HepG2 (cell line): Measurements from ENCODE around the gene SEC62. TPM values are rescaled to one million over a fixed set of nuclear protein-coding genes. Genes with fewer than 3 reads are reported as not detected.
A peak's percentile ranks its signal among the peaks of the same experiment; 100 is the strongest.

Source experiments
- ATAC-seq: fragments of 200-7000 bp; cut with Tn5 transposase; 3 replicates; pipeline ENCODE4 v1.9.1; 2020; ENCODE audit warnings: mild to moderate bottlenecking, moderate library complexity
- BruUV-seq: library from RNA; stranded (reverse); fragments of 400-500 nt; replicated peaks from 2 replicates; lab custom pipeline; 2021; lab: Mats Ljungman, UMichigan
- CTCF ChIA-PET: fragments of 300-600 bp; formaldehyde crosslinking; extraction: SDS; loops from one replicate; lab custom pipeline; 2021; ENCODE audit warnings: low total read pairs, inconsistent platforms, low intra/inter-chr PET ratio; lab: Yijun Ruan, JAX
- POLR2A ChIA-PET: fragments of 350-600 bp; sonication (Branson Sonifier 250); formaldehyde crosslinking; loops from one replicate; lab custom pipeline; 2020; ENCODE audit warnings: antibody characterized with exemption, inconsistent platforms; lab: Yijun Ruan, JAX
- DNase-seq: peaks from one replicate; pipeline ENCODE4 v3.0.0-alpha.2; 2015; ENCODE audit warnings: low spot score
- FAIRE-seq: peaks from 3 replicates; lab custom pipeline; 2011; peaks lifted over from hg19 to GRCh38; lab: Jason Lieb, UNC
- H2AFZ ChIP-seq: one replicate; pipeline ENCODE4 v1.6.1; 2011; ENCODE audit warnings: low read length, inconsistent platforms
- H3K27ac ChIP-seq: fragments of 300-600 bp; 3 replicates; pipeline ENCODE4 v1.8.0; 2011; ENCODE audit warnings: mixed run types, mild to moderate bottlenecking, mixed read lengths, low read length, inconsistent platforms; ENCODE audit not compliant: insufficient read depth; ENCODE audit errors: extremely low read length
- H3K27me3 ChIP-seq, 2 experiments: fragments of 200-600 bp in 1 of 2; 2 replicates in 1 of 2; 3 replicates in 1 of 2; pipeline versions ENCODE4 v1.6.0 to v1.8.0; 2011; ENCODE audit warnings: low read length in 2 of 2, mild to moderate bottlenecking in 2 of 2, moderate library complexity in 2 of 2, inconsistent platforms in 1 of 2; ENCODE audit not compliant: insufficient read depth in 2 of 2, control insufficient read depth in 1 of 2
- H3K36me3 ChIP-seq, 2 experiments: fragments of 200-600 bp in 1 of 2; replicated peaks in 1 of 2; 2 replicates in 1 of 2; 3 replicates in 1 of 2; pipeline versions ENCODE4 v1.5.1 to v1.8.0; 2011; ENCODE audit warnings: low read length in 2 of 2, inconsistent platforms in 1 of 2; ENCODE audit not compliant: insufficient read depth in 2 of 2, control insufficient read depth in 1 of 2
- H3K4me1 ChIP-seq: 2 replicates; pipeline ENCODE4 v1.5.1; 2012; ENCODE audit warnings: low read length, inconsistent platforms; ENCODE audit not compliant: insufficient read depth
- H3K4me2 ChIP-seq: 2 replicates; pipeline ENCODE4 v1.6.0; 2011; ENCODE audit warnings: low read depth, low read length, inconsistent platforms
- H3K4me3 ChIP-seq, 3 experiments: fragments of 200-600 bp in 1 of 3; sonication (generic), shearing (Covaris generic) in 1 of 3; replicated peaks in 1 of 3; 2 replicates each; pipeline ENCODE4 v1.5.1; 2011 to 2016; ENCODE audit warnings: low read length in 3 of 3, inconsistent platforms in 2 of 3, low read depth in 2 of 3, mild to moderate bottlenecking in 2 of 3, control low read depth in 1 of 3, mixed read lengths in 1 of 3; ENCODE audit not compliant: insufficient read depth in 1 of 3
- H3K79me2 ChIP-seq: one replicate; pipeline ENCODE4 v1.6.1; 2011; ENCODE audit warnings: low read length, inconsistent platforms; ENCODE audit not compliant: insufficient read depth
- H3K9ac ChIP-seq: 2 replicates; pipeline ENCODE4 v1.6.0; 2011; ENCODE audit warnings: mild to moderate bottlenecking, low read depth, low read length, inconsistent platforms; ENCODE audit not compliant: insufficient read depth
- H3K9me3 ChIP-seq: 2 replicates; pipeline ENCODE4 v1.5.1; 2012; ENCODE audit warnings: mild to moderate bottlenecking, low read length
- H4K20me1 ChIP-seq: 2 replicates; pipeline ENCODE4 v1.6.0; 2011; ENCODE audit warnings: inconsistent platforms, mild to moderate bottlenecking, low read length, moderate library complexity; ENCODE audit not compliant: insufficient read depth
- EED ChIP-seq: sonication (generic); formaldehyde crosslinking; IDR thresholded peaks from 2 replicates; pipeline ENCODE4 v1.5.0; 2020; ENCODE audit warnings: mild to moderate bottlenecking, missing genetic modification reagents
- HNRNPUL1 ChIP-seq: fragments of 200-400 bp; formaldehyde crosslinking; IDR thresholded peaks from 2 replicates; pipeline ENCODE4 v1.6.1; 2017; ENCODE audit warnings: low read depth, mild to moderate bottlenecking, low read length, moderate library complexity
- MAZ ChIP-seq, 2 experiments: sonication (generic) in 1 of 2; formaldehyde crosslinking in 1 of 2; IDR thresholded peaks; 2 replicates each; pipeline versions ENCODE4 v1.5.0 to v1.6.1; 2012 to 2020; ENCODE audit warnings: low read depth in 2 of 2, mild to moderate bottlenecking in 2 of 2, borderline replicate concordance in 1 of 2, improper control_type of control experiment in 1 of 2, low read length in 1 of 2, missing genetic modification reagents in 1 of 2, moderate library complexity in 1 of 2
- MLX ChIP-seq: IDR thresholded peaks from 2 replicates; pipeline ENCODE4 v1.6.1; 2016
- RFXAP ChIP-seq: sonication (generic); formaldehyde crosslinking; IDR thresholded peaks from 2 replicates; pipeline ENCODE4 v1.4.0; 2020; ENCODE audit warnings: missing genetic modification reagents, borderline replicate concordance
- SMARCE1 ChIP-seq: fragments of 450-650 bp; IDR thresholded peaks from 2 replicates; pipeline ENCODE4 v1.6.1; 2017; ENCODE audit warnings: borderline replicate concordance
- TFDP2 ChIP-seq: sonication (generic); formaldehyde crosslinking; IDR thresholded peaks from 2 replicates; pipeline ENCODE4 v1.4.0; 2020; ENCODE audit warnings: missing genetic modification reagents
- WIZ ChIP-seq: sonication (generic); formaldehyde crosslinking; IDR thresholded peaks from 2 replicates; pipeline ENCODE4 v1.5.1; 2020; ENCODE audit warnings: mild to moderate bottlenecking, missing genetic modification reagents
- ZFP90 ChIP-seq: sonication (generic); formaldehyde crosslinking; IDR thresholded peaks from 2 replicates; pipeline ENCODE4 v1.8.0; 2022; ENCODE audit warnings: missing genetic modification reagents, mild to moderate bottlenecking, inconsistent platforms, borderline replicate concordance
- ZMYM2 ChIP-seq: sonication (generic); formaldehyde crosslinking; IDR thresholded peaks from 2 replicates; pipeline ENCODE4 v1.8.0; 2022; ENCODE audit warnings: mild to moderate bottlenecking, missing genetic modification reagents
- ZNF251 ChIP-seq: sonication (generic); formaldehyde crosslinking; IDR thresholded peaks from 2 replicates; pipeline ENCODE4 v1.9.0; 2021; ENCODE audit warnings: mild to moderate bottlenecking, missing genetic modification reagents
- ZNF256 ChIP-seq: sonication (generic); formaldehyde crosslinking; conservative IDR thresholded peaks from 2 replicates; pipeline ENCODE4 v1.4.0; 2020; ENCODE audit warnings: missing genetic modification reagents
- ZNF460 ChIP-seq: sonication (generic); formaldehyde crosslinking; IDR thresholded peaks from 2 replicates; pipeline ENCODE4 v1.5.1; 2020; ENCODE audit warnings: missing genetic modification reagents, mild to moderate bottlenecking, borderline replicate concordance
- ZNF543 ChIP-seq: sonication (generic); formaldehyde crosslinking; IDR thresholded peaks from 2 replicates; pipeline ENCODE4 v1.4.0; 2020; ENCODE audit warnings: mild to moderate bottlenecking, missing genetic modification reagents
- ZNF562 ChIP-seq: sonication (generic); formaldehyde crosslinking; IDR thresholded peaks from 2 replicates; pipeline ENCODE4 v1.8.0; 2022; ENCODE audit warnings: missing genetic modification reagents, borderline replicate concordance
- ZNF563 ChIP-seq: sonication (generic); formaldehyde crosslinking; IDR thresholded peaks from 2 replicates; pipeline ENCODE4 v1.8.0; 2022; ENCODE audit warnings: mild to moderate bottlenecking, moderate library complexity, missing genetic modification reagents
- ZNF674 ChIP-seq: sonication (generic); formaldehyde crosslinking; IDR thresholded peaks from 2 replicates; pipeline ENCODE4 v1.5.0; 2020; ENCODE audit warnings: low read depth, mild to moderate bottlenecking, missing genetic modification reagents
- ZNF737 ChIP-seq: sonication (generic); formaldehyde crosslinking; IDR thresholded peaks from 2 replicates; pipeline ENCODE4 v1.5.0; 2020; ENCODE audit warnings: missing genetic modification reagents, mild to moderate bottlenecking, borderline replicate concordance
- ZNF749 ChIP-seq: sonication (generic); formaldehyde crosslinking; IDR thresholded peaks from 2 replicates; pipeline ENCODE4 v1.8.0; 2022; ENCODE audit warnings: mild to moderate bottlenecking, missing genetic modification reagents, moderate library complexity, borderline replicate concordance
- WGBS: methylation state at CpG from one replicate; pipeline ENCODE4 v1.1.6; 2017; ENCODE audit warnings: low lambda C conversion rate; 5-methylcytosine and 5-hydroxymethylcytosine counted together
- in situ Hi-C: cut with HindIII; loops from 2 replicates; pipeline ENCODE4 v1.10.0; 2017; ENCODE audit warnings: low pct_unique_long_range_greater_than_20kb; ENCODE audit not compliant: extremely low pct_ligation_motif_present
- intact Hi-C: fragments of 100-400 bp; cut with micrococcal nuclease; formaldehyde crosslinking; loops from one replicate; pipeline ENCODE4 v1.10.0; 2022; ENCODE audit not compliant: unreplicated experiment
- polyA plus RNA-seq, 8 experiments: library from polyadenylated mRNA; depleted of rRNA in 3 of 8; stranded (reverse) in 7 of 8; unstranded in 1 of 8; fragments of >200 nt; fragmentation: Illumina TruSeq in 4 of 8; extraction: Trizol in 4 of 8; gene quantifications; 2 replicates each; pipeline versions ENCODE4 v1.2.1 to v1.2.3, GENCODE V29; 2011 to 2016; ENCODE audit warnings: low read depth in 4 of 8, missing spikeins in 1 of 8, mixed read lengths in 1 of 8; ENCODE audit not compliant: insufficient read depth in 1 of 8
- total RNA-seq, 5 experiments: library from RNA; depleted of rRNA; stranded (reverse); fragments of >200 nt; fragmentation: Illumina TruSeq; extraction: Trizol; gene quantifications; 2 replicates each; pipeline ENCODE4 v1.2.3, GENCODE V29; 2016; ENCODE audit warnings: low read depth in 1 of 5

The SEC62 gene
- total and polyA plus RNA-seq, 2 of the 13 experiments (the other 11 are each of a cell fraction or from before 2014, with no cell fraction given) = 54.0 to 68.7 TPM

GRCh38 chr3:169965562-169966427 is 812 bp upstream of the SEC62 start:
- H3K36me3 ChIP-seq = peaks cover 2 to 13% of the 10 kb centered on the region in 2 experiments; a peak in 2 of 5 replicates
- H3K4me1 ChIP-seq = peaks cover 34% of the 10 kb centered on the region
- in situ Hi-C loops (no loop called here), intact Hi-C loops (loop anchor here (1.0 to 2.0 kb wide), 3 partner anchors 73 to 202 kb away; no protein-coding TSS in a partner anchor)
- WGBS = 36% methylated on average over 21 of the region's 21 CpGs
- FAIRE-seq = no peak
- TF ChIP-seq ZNF674 (CRISPR knock-in tag) (0 out of 2 replicates have a peak, but pooled peaks have one; percentile 11), MLX (CRISPR knock-in tag) (no peak), ZNF749 (CRISPR knock-in tag) (0 out of 2 replicates have a peak, but pooled peaks have one; percentile 13), MAZ (IDR thresholded peaks at IDR 0.05; ENCODE audit: borderline replicate concordance, low read depth, low read length) (no peak), MAZ (CRISPR knock-in tag; IDR thresholded peaks at IDR 0.05; ENCODE audit: low read depth) (peak; percentile 10; the same call in 1 of the 2 replicates), ZMYM2 (CRISPR knock-in tag) (peak; percentile 13), ZNF251 (CRISPR knock-in tag) (no peak), ZNF737 (no peak), WIZ (CRISPR knock-in tag) (0 out of 2 replicates have a peak, but pooled peaks have one; percentile 19), ZNF543 (CRISPR knock-in tag) (no peak), TFDP2 (CRISPR knock-in tag) (no peak), ZNF256 (CRISPR knock-in tag) (0 out of 2 replicates have a peak, but pooled peaks have one; percentile 6), ZNF460 (no peak), ZNF562 (no peak), EED (no peak), ZNF563 (CRISPR knock-in tag) (no peak), HNRNPUL1 (no peak), ZFP90 (no peak), SMARCE1 (no peak), RFXAP (CRISPR knock-in tag) (no peak)
- peaks cover 24% of the 10 kb centered on the region; the same call in 1 of the 2 replicates for H4K20me1 ChIP-seq
- ATAC-seq = peak; percentile 70
- peak overlapping the region; percentile 75 to 99 (median 95) for H3K4me3 ChIP-seq
- POLR2A ChIA-PET = interaction anchor here (1.2 to 2.0 kb wide), 4 partner anchors 12 to 201 kb away, joined by 4 to 16 read pairs (median 6); partner anchors contain the start of gene TERC
- peaks cover 0 to 5% of the 10 kb centered on the region in 2 experiments; a peak in 1 of 5 replicates for H3K27me3 ChIP-seq
- TSS peak; percentile 51 for BruUV-seq
- CTCF ChIA-PET = no interaction called here
- H3K4me2 ChIP-seq = peak overlapping the region; percentile 99
- no peaks in the 10 kb centered on the region for H3K9me3 ChIP-seq
- H3K27ac ChIP-seq = no peak overlapping the region
- H3K9ac ChIP-seq = peak overlapping the region; percentile 94
- H2AFZ ChIP-seq = peak overlapping the region; percentile 99
- H3K79me2 ChIP-seq = peaks cover 41% of the 10 kb centered on the region
- no peak for DNase-seq
